Posterior vena cava (tissue), 2 donors: ENCODE results near the gene LAG3. TPM values are rescaled to one million over a fixed set of nuclear protein-coding genes. Genes with fewer than 3 reads are reported as not detected.

Experiments
- total RNA-seq, 2 donors: library from RNA; stranded (reverse); fragmentation: NEBNext Ultra II Directional; extraction: Animal tissue kit (Norgen Biotek cat#: 25700); gene quantifications; one replicate each; pipeline ENCODE4 v1.2.1, GENCODE V29; 2021
- donor health status: DM: yes; HTN: yes; CAD: no.
- donor health status: DM: yes; HTN: yes; CAD: no.

The LAG3 gene
- total RNA-seq, 2 donors from 2014 or later: 0.57 to 1.2 TPM

Other genes with a start within 250 kb of the LAG3 start
- gene GAPDH, start 238.0 kb upstream of the LAG3 start, total RNA-seq: 1,000 to 10,000 TPM; 2,037 to 2,666 TPM
- gene IFFO1, start 216.5 kb upstream of the LAG3 start, total RNA-seq: 10 to 100 TPM; 26.4 to 33.0 TPM
- gene NOP2, start 204.2 kb upstream of the LAG3 start, total RNA-seq: 10 to 100 TPM; 18.6 to 27.1 TPM
- gene CHD4, start 165.1 kb upstream of the LAG3 start, total RNA-seq: 100 to 1,000 TPM; 160 to 169 TPM
- 1 to 10 TPM; 2.3 to 3.3 TPM for gene LPAR5, start 136.6 kb upstream of the LAG3 start, total RNA-seq
- gene ACRBP, start 125.1 kb upstream of the LAG3 start, total RNA-seq: 1 to 10 TPM; 1.3 to 2.2 TPM
- 10 to 100 TPM; 23.0 to 25.9 TPM for gene ING4, start 109.4 kb upstream of the LAG3 start, total RNA-seq
- gene ZNF384, start 83.1 kb upstream of the LAG3 start, total RNA-seq: 10 to 100 TPM; 35.6 to 40.1 TPM
- gene PIANP, start 71.7 kb upstream of the LAG3 start, total RNA-seq: under 1 TPM in 1 of 2 donors, not detected in 1; 0.69 TPM
- gene COPS7A, start 48.5 kb upstream of the LAG3 start, total RNA-seq: 10 to 100 TPM; 46.0 to 54.5 TPM
- 100 to 1,000 TPM; 106 to 145 TPM for gene MLF2, start 19.4 kb upstream of the LAG3 start, total RNA-seq
- 100 to 1,000 TPM; 373 to 398 TPM for gene PTMS, start 6.2 kb upstream of the LAG3 start, total RNA-seq
- 10 to 100 TPM; 12.9 to 36.0 TPM for gene CD4, start 17.0 kb downstream of the LAG3 start, total RNA-seq
- gene GPR162, start 49.3 kb downstream of the LAG3 start, total RNA-seq: 1 to 10 TPM; 3.9 to 5.1 TPM
- gene P3H3, start 55.9 kb downstream of the LAG3 start, total RNA-seq: 10 to 100 TPM; 37.7 to 59.9 TPM
- gene GNB3, start 68.4 kb downstream of the LAG3 start, total RNA-seq: 1 to 10 TPM; 3.6 to 4.0 TPM
- gene CDCA3, start 78.8 kb downstream of the LAG3 start, total RNA-seq: under 1 TPM; 0.46 to 0.52 TPM
- 10 to 100 TPM; 87.0 to 91.1 TPM for gene USP5, start 79.6 kb downstream of the LAG3 start, total RNA-seq
- 100 to 1,000 TPM; 303 to 366 TPM for gene TPI1, start 95.0 kb downstream of the LAG3 start, total RNA-seq
- 1 to 10 TPM; 4.9 to 6.9 TPM for gene SPSB2, start 100.8 kb downstream of the LAG3 start, total RNA-seq
- 1 to 10 TPM; 5.3 to 6.7 TPM for gene LRRC23, start 132.3 kb downstream of the LAG3 start, total RNA-seq
- 10 to 100 TPM; 45.6 to 57.1 TPM for gene ENO2, start 142.1 kb downstream of the LAG3 start, total RNA-seq
- gene ATN1, start 155.4 kb downstream of the LAG3 start, total RNA-seq: 100 to 1,000 TPM in 1 of 2 donors, 10 to 100 TPM in 1; 97.0 to 106 TPM
- gene RNU7-1, start 171.3 kb downstream of the LAG3 start, total RNA-seq: not detected
- gene C12orf57, start 171.5 kb downstream of the LAG3 start, total RNA-seq: 100 to 1,000 TPM; 189 to 206 TPM
- 10 to 100 TPM; 18.7 to 31.4 TPM for gene PTPN6, start 178.8 kb downstream of the LAG3 start, total RNA-seq
- 100 to 1,000 TPM in 1 of 2 donors, 10 to 100 TPM in 1; 98.8 to 110 TPM for gene PHB2, start 198.1 kb downstream of the LAG3 start, total RNA-seq
- 10 to 100 TPM; 38.4 to 43.9 TPM for gene EMG1, start 198.4 kb downstream of the LAG3 start, total RNA-seq
- gene LPCAT3, start 246.0 kb downstream of the LAG3 start, total RNA-seq: 10 to 100 TPM; 24.2 to 29.0 TPM